H54 (cell line): ENCODE results near the gene CLIP2.
"Not testable (repeated sequence)": the region's sequence is repeated elsewhere in the genome, so short reads cannot be mapped to it uniquely, and the experiment has no call there.

Experiments used
- DNase-seq: peaks from one replicate; pipeline ENCODE4 v3.0.0; 2011; ENCODE audit warnings: low spot score, mixed read lengths; ENCODE audit not compliant: insufficient read length
- FAIRE-seq: peaks from 3 replicates; lab custom pipeline; 2011; peaks lifted over from hg19 to GRCh38; lab: Jason Lieb, UNC
- POLR2A ChIP-seq: IDR thresholded peaks from 2 replicates; pipeline ENCODE4 v1.6.1; 2011; ENCODE audit warnings: low read depth, mild to moderate bottlenecking, low read length

Gene CLIP2

DNA sequence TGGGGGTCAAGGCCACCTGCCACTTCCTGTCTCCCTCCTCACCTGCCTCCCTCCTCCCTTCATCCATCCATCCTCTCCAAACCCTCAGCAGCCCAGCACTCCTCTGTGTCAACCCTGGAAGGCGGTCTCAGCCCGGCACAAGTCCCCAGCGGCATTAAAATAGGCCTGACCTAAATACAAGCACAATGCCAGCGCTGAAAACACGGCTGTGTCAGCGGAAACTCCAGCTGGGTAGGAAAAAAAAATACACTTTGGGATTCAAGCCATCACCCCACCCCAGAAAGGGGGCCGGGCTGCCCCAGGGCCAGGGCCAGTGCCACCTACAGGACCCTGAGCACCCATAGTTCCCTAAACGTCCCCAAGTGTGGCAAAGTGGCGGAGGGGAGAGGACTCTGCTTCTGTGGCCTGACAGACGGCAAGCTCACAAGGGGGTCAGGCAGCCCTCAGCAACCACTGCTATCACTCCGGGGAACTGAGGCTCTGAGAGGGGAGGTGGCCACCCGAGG is 141.8 kb downstream of the CLIP2 start:
- FAIRE-seq (no peak), DNase-seq (no peak)
- no peak for TF ChIP-seq POLR2A

DNA sequence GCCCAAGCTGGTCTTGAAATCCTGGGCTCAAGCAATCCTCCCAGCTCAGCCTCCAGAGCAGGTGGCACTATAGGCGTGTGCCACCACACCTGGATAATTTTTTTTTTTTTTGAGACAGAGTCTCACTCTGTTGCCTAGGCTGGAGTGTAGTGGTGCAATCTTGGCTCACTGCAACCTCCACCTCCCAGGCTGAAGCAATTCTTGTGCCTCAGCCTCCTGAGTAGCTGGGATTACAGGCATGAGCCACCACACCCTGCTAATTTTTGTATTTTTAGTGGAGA is 148.0 kb downstream of the CLIP2 start:
- not testable (repeated sequence) for FAIRE-seq, DNase-seq

DNA sequence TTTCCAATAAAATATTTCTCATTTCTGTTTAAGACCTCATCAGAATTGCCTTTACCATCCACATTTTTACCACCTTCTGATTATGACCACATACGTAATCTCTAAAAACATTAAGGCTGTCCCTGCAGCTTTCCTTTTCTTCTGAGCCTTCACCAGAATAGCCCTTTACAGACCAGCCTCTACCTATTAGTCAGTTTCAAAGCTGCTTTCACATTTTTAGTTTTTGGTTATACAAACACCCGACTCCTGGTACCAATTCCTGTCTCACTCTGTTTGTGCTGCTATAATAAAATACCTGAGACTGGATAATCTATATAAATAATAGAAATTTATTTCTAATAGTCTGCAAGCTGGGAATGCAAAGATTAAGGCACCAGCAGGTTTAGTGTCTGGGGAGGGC is 149.1 kb downstream of the CLIP2 start:
- TF ChIP-seq POLR2A: no peak
- DNase-seq (no peak), FAIRE-seq (no peak)

DNA sequence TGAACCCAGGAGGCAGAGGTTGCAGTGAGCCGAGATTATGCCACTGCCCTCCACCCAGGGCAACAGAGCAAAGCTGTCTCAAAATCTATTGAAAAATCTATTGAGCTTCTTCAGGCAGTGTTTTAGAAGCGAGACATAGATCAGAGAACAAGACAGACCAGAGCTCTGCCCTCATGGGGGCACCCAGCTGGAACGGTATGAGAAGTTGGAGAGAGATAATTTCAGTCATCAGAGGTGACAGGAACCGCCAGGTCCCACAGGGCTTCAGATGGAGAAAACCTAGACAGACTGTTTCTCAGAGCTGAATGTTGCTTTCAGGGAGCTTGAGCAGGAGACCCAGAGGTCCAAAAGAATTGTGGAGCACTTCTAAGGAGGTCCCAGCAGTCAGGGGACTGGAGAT is 150.3 kb downstream of the CLIP2 start:
- FAIRE-seq: no peak
- no peak for TF ChIP-seq POLR2A
- no peak for DNase-seq

DNA sequence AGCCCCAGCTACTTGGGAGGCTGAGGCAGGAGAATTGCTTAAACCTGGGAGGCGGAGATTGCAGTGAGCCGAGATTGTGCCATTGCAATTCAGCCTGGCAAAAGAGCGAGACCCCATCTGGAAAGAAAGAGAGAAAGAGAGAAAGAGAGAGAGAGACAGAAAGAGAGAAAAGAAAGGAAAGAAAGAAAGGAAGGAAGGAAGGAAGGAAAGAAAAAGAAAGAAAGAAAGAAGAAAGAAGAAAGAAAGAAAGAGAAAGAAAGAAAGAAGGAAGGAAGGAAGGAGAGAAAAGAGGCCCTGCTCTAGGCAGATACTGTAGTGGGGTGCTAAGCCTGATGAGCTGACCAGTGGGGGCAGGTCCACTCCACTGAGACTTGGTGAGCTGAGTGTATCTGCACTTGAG is 150.9 kb downstream of the CLIP2 start:
- not testable (repeated sequence) for DNase-seq, FAIRE-seq

DNA sequence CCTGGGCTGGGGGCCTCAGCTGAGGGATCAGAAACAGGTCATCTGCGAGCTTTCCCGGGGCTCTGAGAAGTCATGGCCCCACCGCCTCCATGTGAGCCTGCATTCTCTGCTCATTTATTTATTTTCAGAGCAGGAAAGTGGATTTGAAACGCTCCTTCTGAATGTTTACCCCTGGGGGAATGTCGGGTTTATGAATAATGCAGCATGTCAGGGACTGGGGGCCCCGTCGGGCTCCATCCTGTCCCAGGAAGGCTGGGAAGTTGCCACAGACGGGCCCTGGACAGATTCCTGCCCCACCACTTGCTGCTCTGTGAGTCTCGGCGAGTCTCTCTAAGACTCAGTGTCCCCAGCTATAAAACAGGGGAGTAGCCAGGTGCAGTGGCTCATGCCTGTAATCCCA is 152.6 kb downstream of the CLIP2 start:
- TF ChIP-seq POLR2A: no peak
- FAIRE-seq (no peak), DNase-seq (no peak)

DNA sequence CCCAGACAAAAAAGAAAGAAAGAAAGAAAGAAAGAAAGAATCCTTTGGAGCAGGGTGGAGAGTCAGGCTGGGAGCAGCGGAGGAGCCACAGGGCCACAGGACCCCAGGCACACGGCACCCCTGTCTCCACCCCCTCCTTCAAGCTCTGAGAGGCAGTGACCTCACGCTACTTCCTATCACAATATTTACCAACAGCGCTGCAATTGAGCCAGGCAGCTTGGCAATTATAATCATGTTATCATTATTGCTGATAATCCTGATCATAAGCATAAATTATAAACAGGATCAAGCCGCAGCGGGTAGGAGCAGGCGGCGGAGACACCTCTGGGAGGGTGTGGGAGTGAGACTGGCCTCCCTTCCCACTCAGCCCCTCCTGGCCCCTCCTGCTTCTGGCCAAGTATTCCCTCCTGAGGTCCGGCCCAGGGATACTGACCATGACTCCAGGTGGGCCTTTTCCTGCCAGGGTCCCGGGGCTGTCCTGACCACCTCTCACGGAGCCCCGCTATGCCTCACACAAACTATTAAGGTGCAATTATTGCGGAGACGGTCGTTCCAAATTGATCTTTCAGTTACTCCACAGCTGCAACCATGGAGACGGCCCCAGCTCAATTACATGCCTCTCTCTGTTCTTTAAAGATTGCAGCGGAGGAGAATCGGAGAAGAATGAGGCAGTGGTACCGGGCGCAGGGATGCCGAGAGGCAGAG is 154.5 kb downstream of the CLIP2 start:
- TF ChIP-seq POLR2A: no peak
- FAIRE-seq (no peak), DNase-seq (no peak)

DNA sequence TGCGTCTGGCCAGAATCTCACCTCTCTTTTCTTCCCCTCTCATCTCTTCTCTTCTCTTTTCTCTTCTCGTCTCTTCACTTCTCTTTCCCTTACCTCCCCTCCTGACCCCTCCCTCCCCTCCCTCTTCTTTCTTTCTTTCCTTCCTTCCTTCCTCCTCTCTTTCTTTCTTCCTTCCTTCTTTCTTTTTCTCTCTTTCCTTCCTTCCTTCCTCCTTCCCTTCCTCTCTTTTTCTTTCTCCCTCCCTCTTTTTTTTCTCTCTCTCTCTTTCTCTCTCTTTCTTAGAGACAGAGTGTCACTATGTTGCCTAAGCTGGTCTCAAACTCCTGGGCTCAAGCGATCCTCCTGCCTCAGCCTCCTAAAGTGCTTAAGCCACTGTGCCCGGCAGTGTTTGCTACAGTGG is 159.9 kb downstream of the CLIP2 start:
- TF ChIP-seq POLR2A: no peak
- FAIRE-seq (no peak), DNase-seq (no peak)

DNA sequence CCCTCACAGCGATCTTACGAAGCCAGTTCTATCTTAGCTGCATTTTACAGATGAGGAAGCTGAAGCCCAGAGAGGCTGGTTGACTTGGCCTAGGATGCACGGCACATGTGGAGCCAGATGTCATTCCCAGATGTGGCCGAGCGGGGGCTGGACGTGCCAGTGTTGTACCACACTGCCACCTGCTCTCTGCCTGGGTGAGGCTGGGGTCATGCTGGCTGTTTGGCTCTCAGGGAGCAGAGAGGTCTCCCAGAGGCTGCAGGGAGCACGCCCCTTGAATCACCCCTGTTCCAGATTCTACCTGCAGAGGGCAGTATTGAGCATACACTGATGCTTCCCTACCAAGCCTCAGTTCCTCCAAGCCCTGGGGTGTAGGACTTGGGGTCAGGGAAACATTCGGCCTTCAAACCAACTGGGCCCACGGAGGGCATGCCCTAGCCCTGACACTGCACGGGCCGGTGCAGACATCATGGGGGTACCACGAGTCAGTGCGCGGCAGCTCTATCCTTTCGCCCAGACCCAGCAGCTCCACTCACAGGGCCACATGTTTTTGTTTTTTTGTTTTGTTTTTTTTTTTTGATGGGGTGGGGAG is 160.7 kb downstream of the CLIP2 start:
- TF ChIP-seq POLR2A: no peak
- FAIRE-seq (no peak), DNase-seq (peak; percentile 60)

DNA sequence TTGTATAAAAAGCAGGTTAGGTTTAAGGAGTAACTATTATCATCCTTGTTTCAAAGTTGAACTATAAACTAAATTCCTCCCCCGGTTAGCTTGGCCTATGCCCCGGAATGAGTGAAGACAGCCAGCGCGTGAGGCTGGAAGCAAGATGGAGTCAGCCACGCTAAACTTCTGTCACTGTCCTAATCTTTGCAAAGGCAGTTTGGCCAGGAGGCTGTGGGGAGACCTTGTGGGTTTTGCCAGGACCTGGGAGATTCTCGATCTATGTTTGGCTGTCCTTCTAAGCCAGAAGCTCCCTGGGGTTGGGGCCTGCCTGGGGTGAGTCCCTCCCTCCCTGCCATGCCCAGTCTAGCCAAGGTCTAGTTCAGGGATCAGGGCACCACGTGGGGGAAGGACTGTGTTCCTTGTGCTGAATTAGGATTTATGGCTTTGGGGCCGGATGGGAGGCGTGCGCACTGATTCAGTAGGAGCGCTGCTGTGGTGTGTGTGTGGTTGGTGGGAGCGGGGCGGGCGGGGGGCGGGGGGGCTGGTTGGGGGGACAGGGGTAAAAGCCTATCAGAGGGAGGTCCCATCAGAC is 163.6 kb downstream of the CLIP2 start:
- no peak for FAIRE-seq

DNA sequence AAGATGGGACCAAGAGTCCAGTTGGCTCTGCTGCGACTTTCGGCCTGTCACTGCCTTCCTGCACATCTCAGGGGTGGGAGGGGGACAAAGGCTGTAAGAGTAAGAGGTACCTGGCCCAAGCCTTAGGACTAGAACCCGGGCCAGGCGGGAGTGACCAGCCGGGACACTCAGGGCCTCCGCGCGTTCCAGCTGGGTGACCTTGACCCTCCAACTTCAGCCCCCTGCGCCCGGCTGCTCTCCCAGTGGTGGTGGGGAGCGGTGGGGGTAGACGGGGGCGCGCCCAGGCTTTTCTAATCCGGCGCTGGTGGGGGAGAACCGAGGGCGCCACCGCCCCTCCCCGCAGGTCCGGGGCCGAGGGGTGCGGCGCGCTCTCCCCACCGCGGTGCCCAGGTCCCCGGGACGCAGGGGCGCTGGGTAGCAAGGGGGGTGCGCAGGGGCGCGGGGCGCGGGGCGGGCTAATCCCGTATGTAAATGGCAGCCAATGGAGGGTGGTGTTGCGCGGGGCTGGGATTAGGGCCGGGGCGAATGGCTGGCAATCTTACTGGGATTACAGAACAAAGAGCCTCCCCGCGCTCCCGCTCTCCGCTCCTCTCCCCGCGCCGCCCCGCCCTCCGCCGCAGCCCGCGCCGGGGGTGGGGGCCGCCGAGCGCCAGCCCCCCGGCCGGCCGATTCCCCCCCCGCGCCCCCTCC is 164.3 kb downstream of the CLIP2 start, which contains the start of gene GTF2IRD1:
Gene GTF2IRD1, plus strand, starts transcription at position 585 of the 690 bp plus-strand sequence. CDS start 54,175 bp downstream, outside the sequence.
- DNase-seq: peak; percentile 74
- TF ChIP-seq POLR2A: 0 out of 2 replicates have a peak, but pooled peaks have one; percentile 27
- FAIRE-seq: no peak

More for the DNA sequence above, 163.6 kb downstream of the CLIP2 start:
- TF ChIP-seq POLR2A: no peak
- DNase-seq: peak; percentile 93

DNA sequence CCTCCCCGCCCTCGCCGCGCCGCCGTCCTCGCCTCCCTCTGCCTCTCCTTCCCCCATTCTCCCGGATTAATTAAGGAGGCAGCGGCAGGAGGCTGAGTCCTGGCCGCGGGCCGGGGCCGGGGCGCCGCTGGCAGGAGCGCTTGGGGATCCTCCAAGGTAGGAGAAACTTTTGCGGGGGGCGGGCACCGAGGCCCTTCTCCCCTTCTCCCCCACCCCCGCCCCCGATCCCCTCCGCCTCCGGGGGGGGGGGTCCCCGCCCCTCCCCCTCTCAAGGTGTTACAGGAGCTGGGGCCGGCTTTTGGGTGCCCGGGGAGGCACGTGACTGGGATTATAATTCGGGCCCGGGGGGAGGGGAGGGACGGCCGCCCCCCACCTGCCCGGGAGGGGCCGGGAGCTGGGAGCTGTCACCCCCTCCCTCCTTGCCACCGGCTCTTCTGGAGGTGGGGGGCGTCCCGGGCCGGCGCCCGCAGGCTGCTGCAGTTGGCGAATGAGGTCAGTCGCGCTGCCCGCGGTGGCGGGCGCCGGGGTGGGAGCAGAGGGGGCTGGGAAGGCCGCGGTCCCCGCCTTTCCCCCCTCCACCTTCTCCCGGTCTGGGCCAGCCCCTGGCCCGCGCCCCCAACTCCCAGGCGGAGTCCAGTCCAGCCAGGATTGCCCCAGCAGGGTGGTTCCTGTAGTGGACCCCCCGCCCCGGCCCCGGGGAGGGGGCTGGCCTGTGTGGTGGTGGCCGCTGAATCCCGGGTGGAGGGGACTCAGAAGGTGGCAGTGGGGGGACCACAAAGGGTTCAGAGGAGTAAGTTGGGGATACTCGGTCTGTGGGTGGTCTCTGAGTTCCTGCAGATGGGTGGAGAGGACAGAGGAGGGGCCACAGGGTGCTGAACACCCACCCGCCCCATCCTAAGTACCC is 165.1 kb downstream of the CLIP2 start:
- DNase-seq (no peak), FAIRE-seq (no peak)
- no peak for TF ChIP-seq POLR2A

DNA sequence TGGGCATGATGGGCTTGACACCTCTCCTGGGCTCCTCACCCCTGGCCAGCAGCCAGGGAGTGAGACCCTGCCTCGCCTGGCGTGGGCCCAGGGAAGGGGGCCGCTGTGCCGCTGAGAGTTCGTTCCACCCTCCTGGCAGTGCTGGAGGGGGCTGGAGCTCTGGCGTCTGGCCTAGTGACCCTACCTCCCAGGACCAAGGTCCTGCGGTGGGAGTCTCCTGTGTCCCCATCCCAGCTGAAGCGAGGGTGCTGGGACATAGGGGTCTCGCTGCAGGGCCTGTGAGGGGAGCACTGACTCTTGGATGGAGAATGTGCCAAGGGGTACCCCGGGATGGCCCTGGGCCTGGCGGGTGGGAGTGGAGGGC is 165.7 kb downstream of the CLIP2 start:
- TF ChIP-seq POLR2A: no peak
- DNase-seq (no peak), FAIRE-seq (no peak)

DNA sequence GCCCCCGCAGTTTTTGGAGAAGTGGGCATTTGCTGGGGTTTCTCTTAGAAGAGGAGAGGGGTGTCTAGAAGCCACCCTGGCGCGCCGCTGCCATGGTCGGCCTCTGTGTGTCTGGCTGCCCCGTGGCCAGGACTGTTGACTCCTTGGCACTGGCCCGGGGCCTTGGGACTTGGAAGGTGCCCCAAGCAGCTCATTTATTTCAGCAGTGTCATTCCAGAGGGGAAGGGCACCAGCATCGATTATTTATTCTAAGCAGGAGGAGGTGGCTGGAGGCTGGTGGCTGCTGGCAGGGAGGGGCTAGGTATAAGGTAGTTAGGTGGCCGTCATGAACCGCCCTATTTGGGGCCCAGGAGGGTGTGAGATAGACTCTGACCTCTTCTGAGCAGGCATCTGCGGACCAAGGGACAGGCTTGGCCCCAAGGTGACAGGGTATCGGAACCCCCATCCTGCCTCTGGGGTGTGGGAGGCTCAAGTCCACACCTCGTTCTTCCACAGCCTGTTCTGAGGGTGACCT is 166.1 kb downstream of the CLIP2 start:
- no peak for TF ChIP-seq POLR2A
- no peak for FAIRE-seq

More for the DNA sequence above, 166.1 kb downstream of the CLIP2 start:
- no peak for DNase-seq
